H9 (cell line): ENCODE measurements around the gene FAM222B. TPM values are rescaled to one million over a fixed set of nuclear protein-coding genes. Genes with fewer than 3 reads are reported as not detected.
A peak's percentile ranks its signal among the peaks of the same experiment; 100 is the strongest.

ENCODE experiments used
- DNase-seq: peaks from one replicate; pipeline ENCODE4 v3.0.0-alpha.2; 2017
- H2AFZ ChIP-seq: one replicate; pipeline ENCODE4 v1.6.1; 2013; ENCODE audit warnings: mild to moderate bottlenecking, low read length, control low read depth, moderate library complexity
- H2AK5ac ChIP-seq: 2 replicates; pipeline ENCODE4 v1.6.1; 2013; ENCODE audit warnings: low read length, control low read depth, mixed read lengths; ENCODE audit not compliant: insufficient read length
- H2BK120ac ChIP-seq: one replicate; pipeline ENCODE4 v1.6.1; 2013; ENCODE audit warnings: low read depth, mild to moderate bottlenecking, low read length, control low read depth, inconsistent platforms; ENCODE audit not compliant: poor library complexity, severe bottlenecking
- H2BK12ac ChIP-seq: 2 replicates; pipeline ENCODE4 v1.6.1; 2013; ENCODE audit warnings: low read length, control low read depth, mixed read lengths, low read depth; ENCODE audit not compliant: insufficient read length
- H2BK15ac ChIP-seq: 2 replicates; pipeline ENCODE4 v1.6.1; 2013; ENCODE audit warnings: low read depth, low read length, control low read depth
- H2BK20ac ChIP-seq: one replicate; pipeline ENCODE4 v1.6.1; 2013; ENCODE audit warnings: low read depth, mild to moderate bottlenecking, low read length, control low read depth, inconsistent platforms; ENCODE audit not compliant: poor library complexity, severe bottlenecking
- H2BK5ac ChIP-seq: 2 replicates; pipeline ENCODE4 v1.6.1; 2013; ENCODE audit warnings: low read length, control low read depth, mixed read lengths; ENCODE audit not compliant: insufficient read length
- H3K14ac ChIP-seq: 2 replicates; pipeline ENCODE4 v1.6.1; 2013; ENCODE audit warnings: low read length, control low read depth; ENCODE audit not compliant: insufficient read depth
- H3K18ac ChIP-seq: 2 replicates; pipeline ENCODE4 v1.6.1; 2013; ENCODE audit warnings: low read depth, mild to moderate bottlenecking, mixed read lengths, low read length, control low read depth; ENCODE audit not compliant: insufficient read length
- H3K23ac ChIP-seq: 2 replicates; pipeline ENCODE4 v1.6.1; 2013; ENCODE audit warnings: low read length, control low read depth, mixed read lengths, low read depth; ENCODE audit not compliant: insufficient read length
- H3K23me2 ChIP-seq: 2 replicates; pipeline ENCODE4 v1.6.1; 2013; ENCODE audit warnings: low read depth, mild to moderate bottlenecking, mixed read lengths, low read length, control low read depth; ENCODE audit not compliant: insufficient read length, poor library complexity, severe bottlenecking
- H3K27ac ChIP-seq: 2 replicates; pipeline ENCODE4 v1.5.1; 2013; ENCODE audit warnings: low read length, control low read depth, mixed read lengths, low read depth; ENCODE audit not compliant: insufficient read length
- H3K27me3 ChIP-seq: 2 replicates; pipeline ENCODE4 v1.6.1; 2013; ENCODE audit warnings: low read length, control low read depth, inconsistent platforms; ENCODE audit not compliant: insufficient read depth
- H3K4ac ChIP-seq: 2 replicates; pipeline ENCODE4 v1.6.1; 2013; ENCODE audit warnings: low read depth, mild to moderate bottlenecking, control low read depth, inconsistent platforms, low read length, moderate library complexity
- H3K4me1 ChIP-seq: 2 replicates; pipeline ENCODE4 v1.6.1; 2013; ENCODE audit warnings: low read length, control low read depth, inconsistent platforms; ENCODE audit not compliant: insufficient read depth
- H3K4me2 ChIP-seq: 2 replicates; pipeline ENCODE4 v1.6.1; 2013; ENCODE audit warnings: low read length, control low read depth, mixed read lengths; ENCODE audit not compliant: insufficient read length, insufficient read depth
- H3K56ac ChIP-seq: 2 replicates; pipeline ENCODE4 v1.6.1; 2013; ENCODE audit warnings: low read depth, mild to moderate bottlenecking, mixed read lengths, low read length, control low read depth; ENCODE audit not compliant: insufficient read length
- H3K79me1 ChIP-seq: 2 replicates; pipeline ENCODE4 v1.6.1; 2013; ENCODE audit warnings: low read depth, mild to moderate bottlenecking, moderate library complexity, low read length, control low read depth, inconsistent platforms; ENCODE audit not compliant: insufficient read depth, poor library complexity, severe bottlenecking
- H3K79me2 ChIP-seq: 2 replicates; pipeline ENCODE4 v1.6.1; 2013; ENCODE audit warnings: low read length, control low read depth, inconsistent platforms; ENCODE audit not compliant: insufficient read depth
- H3K9ac ChIP-seq: 2 replicates; pipeline ENCODE4 v1.6.1; 2013; ENCODE audit warnings: low read length, control low read depth, mixed read lengths; ENCODE audit not compliant: insufficient read length; ENCODE audit errors: extremely low read depth
- H3K9me3 ChIP-seq: one replicate; pipeline ENCODE4 v1.6.1; 2013; ENCODE audit warnings: low read depth, low read length, inconsistent platforms; ENCODE audit not compliant: control insufficient read depth
- H3T11ph ChIP-seq: one replicate; pipeline ENCODE4 v1.6.1; 2013; ENCODE audit warnings: mild to moderate bottlenecking, low read length, control low read depth, inconsistent platforms
- H4K20me1 ChIP-seq: one replicate; pipeline ENCODE4 v1.6.1; 2013; ENCODE audit not compliant: control insufficient read depth, insufficient read length, insufficient read depth
- H4K5ac ChIP-seq: 2 replicates; pipeline ENCODE4 v1.6.1; 2013; ENCODE audit warnings: low read depth, mild to moderate bottlenecking, mixed read lengths, low read length, control low read depth; ENCODE audit not compliant: insufficient read length
- H4K8ac ChIP-seq: replicated peaks from 2 replicates; pipeline ENCODE4 v1.6.1; 2013; ENCODE audit warnings: low read length, control low read depth, mixed read lengths, low read depth; ENCODE audit not compliant: insufficient read length
- H4K91ac ChIP-seq: 2 replicates; pipeline ENCODE4 v1.6.1; 2013; ENCODE audit warnings: low read depth, mild to moderate bottlenecking, moderate library complexity, mixed read lengths, low read length, control low read depth; ENCODE audit not compliant: insufficient read length
- H3K27ac Mint-ChIP-seq, 3 experiments: 2 replicates in 2 of 3; 3 replicates in 1 of 3; pipeline ENCODE4 v1.8.0; 2020 to 2021; ENCODE audit warnings: mixed read lengths in 3 of 3, mild to moderate bottlenecking in 1 of 3, moderate library complexity in 1 of 3
- H3K27me3 Mint-ChIP-seq: 2 replicates; pipeline ENCODE4 v1.8.0; 2021; ENCODE audit warnings: low read depth, mild to moderate bottlenecking, moderate library complexity, mixed read lengths
- H3K36me3 Mint-ChIP-seq, 3 experiments: 2 replicates in 2 of 3; 3 replicates in 1 of 3; pipeline ENCODE4 v1.8.0; 2020 to 2021; ENCODE audit warnings: low read depth in 3 of 3, mixed read lengths in 3 of 3; ENCODE audit not compliant: insufficient read depth in 1 of 3
- H3K4me1 Mint-ChIP-seq, 2 experiments: 2 replicates each; pipeline ENCODE4 v1.8.0; 2020; ENCODE audit warnings: mixed read lengths in 2 of 2
- H3K4me3 Mint-ChIP-seq, 2 experiments: 2 replicates in 1 of 2; 3 replicates in 1 of 2; pipeline ENCODE4 v1.8.0; 2020 to 2021; ENCODE audit warnings: mild to moderate bottlenecking in 2 of 2, mixed read lengths in 2 of 2, moderate library complexity in 1 of 2
- H3K9me3 Mint-ChIP-seq, 2 experiments: 2 replicates in 1 of 2; 3 replicates in 1 of 2; pipeline ENCODE4 v1.8.0; 2020; ENCODE audit warnings: mild to moderate bottlenecking in 2 of 2, mixed read lengths in 2 of 2, moderate library complexity in 1 of 2
- CTCF ChIP-seq: fragments of 200-600 bp; sonication (generic); conservative IDR thresholded peaks from 3 replicates; pipeline ENCODE4 v1.8.0; 2021; ENCODE audit warnings: antibody characterized with exemption, mild to moderate bottlenecking
- WGBS: extraction: QIAGEN DNeasy Blood & Tissue Kit; methylation state at CpG from one replicate; pipeline ENCODE4 v1.1.7; 2013; ENCODE audit warnings: missing lambda C conversion rate, low lambda C conversion rate, mixed read lengths; ENCODE audit not compliant: insufficient read length; ENCODE audit errors: extremely low coverage; 5-methylcytosine and 5-hydroxymethylcytosine counted together
- total RNA-seq: library from RNA; stranded (reverse); gene quantifications from 2 replicates; pipeline ENCODE4 v1.2.1, GENCODE V29; 2021

FAM222B gene
- total RNA-seq, 1 experiment from 2014 or later = 76.1 TPM

GRCh38 chr17:28854457-28855335 is 12.1 kb upstream of the FAM222B start, which contains the start of gene ERAL1:
ERAL1 (plus strand) TSS chr17:28855016; CDS start chr17:28855035, 19 bp downstream.
- no peaks in the 10 kb centered on the region; the same call in 1 of the 2 replicates for H3K4me1 ChIP-seq
- Mint-ChIP-seq H3K9me3 (no peaks in the 10 kb centered on the region), H3K27ac (peak within 1 kb of the TSS; percentile 65 to 93 (median 72)), H3K36me3 (peaks cover 22 to 33% (median 30%) of the 10 kb centered on the region in 3 experiments), H3K27me3 (no peaks in the 10 kb centered on the region), H3K4me3 (peak within 1 kb of the TSS; percentile 82 to 89), H3K4me1 (peaks cover 6 to 8% of the 10 kb centered on the region in 2 experiments)
- peak within 1 kb of the TSS; percentile 47 for H2BK12ac ChIP-seq
- peak within 1 kb of the TSS; percentile 84 for H3K18ac ChIP-seq
- peak within 1 kb of the TSS; percentile 86 for H3K14ac ChIP-seq
- H3K27ac ChIP-seq = no peak within 1 kb of the TSS
- no peak within 1 kb of the TSS for H4K91ac ChIP-seq
- H2AK5ac ChIP-seq = no peak within 1 kb of the TSS
- H3K23ac ChIP-seq = no peak within 1 kb of the TSS
- no peaks in the 10 kb centered on the region for H3K79me2 ChIP-seq
- peak within 1 kb of the TSS; percentile 79 for H4K5ac ChIP-seq
- no peak within 1 kb of the TSS for H2BK15ac ChIP-seq
- H2BK120ac ChIP-seq = no peak within 1 kb of the TSS
- H2AFZ ChIP-seq = peak within 1 kb of the TSS; percentile 90
- no peaks in the 10 kb centered on the region for H3K79me1 ChIP-seq
- H4K20me1 ChIP-seq = no peaks in the 10 kb centered on the region
- no CpG with 5 or more reads among the region's 42 CpGs for WGBS
- DNase-seq = peak; percentile 94
- no peaks in the 10 kb centered on the region for H3K9me3 ChIP-seq
- H3K56ac ChIP-seq = no peak within 1 kb of the TSS
- peaks cover 3% of the 10 kb centered on the region for H3K23me2 ChIP-seq
- H3T11ph ChIP-seq = no peak within 1 kb of the TSS
- no peak within 1 kb of the TSS for H2BK5ac ChIP-seq
- peak within 1 kb of the TSS; percentile 82 for H3K9ac ChIP-seq
- H4K8ac ChIP-seq = no peak within 1 kb of the TSS
- no peak for TF ChIP-seq CTCF
- H3K27me3 ChIP-seq = no peaks in the 10 kb centered on the region
- peak within 1 kb of the TSS; percentile 57 for H3K4me2 ChIP-seq
- H2BK20ac ChIP-seq = no peak within 1 kb of the TSS
- no peak within 1 kb of the TSS for H3K4ac ChIP-seq
